Measurements from ENCODE around the gene LPAR3. TPM values are rescaled to one million over a fixed set of nuclear protein-coding genes. Genes with fewer than 3 reads are reported as not detected.

The LPAR3 gene
- total RNA-seq, 1 donor = 0.84 TPM

GRCh38 chr1:84855168-84855567, 37.8 kb downstream of the LPAR3 start:
- no peaks in the 10 kb centered on the region for H3K27me3 ChIP-seq (ENCODE audit: insufficient read depth, low read length)
- H3K9me3 ChIP-seq (ENCODE audit: low read depth, low read length) = no peaks in the 10 kb centered on the region
- H3K4me3 ChIP-seq (ENCODE audit: low read length) = no peak overlapping the region
- peaks cover 20% of the 10 kb centered on the region for H3K4me1 ChIP-seq (ENCODE audit: insufficient read depth, low read length)

DNA sequence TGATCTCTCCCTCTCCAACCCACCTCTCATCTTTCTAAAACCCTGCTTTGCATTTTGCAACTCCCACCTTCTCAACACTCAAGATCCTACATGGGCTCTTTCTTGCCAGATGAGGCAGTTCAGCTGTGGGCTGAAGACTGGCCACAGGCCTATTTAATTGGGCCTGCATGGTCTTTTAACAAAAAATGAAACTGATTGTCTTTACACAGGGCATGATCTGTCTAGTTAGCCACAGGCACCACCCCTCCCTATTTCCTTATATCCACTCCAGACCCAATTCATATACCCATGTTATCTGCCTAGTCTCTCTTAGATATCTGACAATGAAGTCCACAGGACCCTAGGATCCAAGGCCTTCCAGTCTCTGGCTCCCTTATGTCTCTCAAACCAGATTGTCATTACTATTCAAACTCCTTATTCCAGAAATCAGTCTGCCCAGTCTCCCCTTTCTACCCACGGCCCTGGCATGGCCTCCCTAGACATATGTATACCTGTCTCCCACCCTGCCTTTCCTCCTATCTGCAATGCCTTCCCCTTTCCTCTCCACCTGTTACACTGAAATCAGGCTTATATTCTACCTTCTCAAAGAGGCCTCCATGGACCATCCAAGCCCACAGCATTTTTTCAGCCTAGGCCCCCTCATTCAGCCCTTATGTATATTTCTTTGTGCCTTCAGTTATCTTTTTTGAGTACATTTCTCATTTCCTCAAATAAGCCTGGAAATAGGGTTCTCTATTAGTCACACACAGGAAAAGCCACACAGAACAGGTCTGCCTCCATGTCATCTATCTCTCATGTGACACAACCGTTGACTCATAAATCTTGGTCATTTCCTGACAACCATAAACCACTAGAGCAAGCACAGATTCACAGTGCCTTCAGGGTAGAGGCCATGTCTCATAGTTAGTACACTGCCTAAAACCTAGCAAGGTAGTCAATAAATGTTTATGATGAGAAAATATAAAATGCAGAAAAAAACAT, 39.0 kb downstream of the LPAR3 start:
- Histone ChIP-seq H3K4me1 (ENCODE audit: insufficient read depth, low read length) (peaks cover 20% of the 10 kb centered on the region), H3K27me3 (ENCODE audit: insufficient read depth, low read length) (no peaks in the 10 kb centered on the region), H3K9me3 (ENCODE audit: low read depth, low read length) (no peaks in the 10 kb centered on the region), H3K4me3 (ENCODE audit: low read length) (no peak overlapping the region)

- H3K4me1 ChIP-seq (ENCODE audit: insufficient read depth, low read length) = peaks cover 23% of the 10 kb centered on the region
- no peaks in the 10 kb centered on the region for H3K27me3 ChIP-seq (ENCODE audit: insufficient read depth, low read length)
- H3K4me3 ChIP-seq (ENCODE audit: low read length) = no peak overlapping the region
- no peaks in the 10 kb centered on the region for H3K9me3 ChIP-seq (ENCODE audit: low read depth, low read length)
These were observed 41.2 kb downstream of the LPAR3 start for GRCh38 chr1:84851839-84852238.

DNA sequence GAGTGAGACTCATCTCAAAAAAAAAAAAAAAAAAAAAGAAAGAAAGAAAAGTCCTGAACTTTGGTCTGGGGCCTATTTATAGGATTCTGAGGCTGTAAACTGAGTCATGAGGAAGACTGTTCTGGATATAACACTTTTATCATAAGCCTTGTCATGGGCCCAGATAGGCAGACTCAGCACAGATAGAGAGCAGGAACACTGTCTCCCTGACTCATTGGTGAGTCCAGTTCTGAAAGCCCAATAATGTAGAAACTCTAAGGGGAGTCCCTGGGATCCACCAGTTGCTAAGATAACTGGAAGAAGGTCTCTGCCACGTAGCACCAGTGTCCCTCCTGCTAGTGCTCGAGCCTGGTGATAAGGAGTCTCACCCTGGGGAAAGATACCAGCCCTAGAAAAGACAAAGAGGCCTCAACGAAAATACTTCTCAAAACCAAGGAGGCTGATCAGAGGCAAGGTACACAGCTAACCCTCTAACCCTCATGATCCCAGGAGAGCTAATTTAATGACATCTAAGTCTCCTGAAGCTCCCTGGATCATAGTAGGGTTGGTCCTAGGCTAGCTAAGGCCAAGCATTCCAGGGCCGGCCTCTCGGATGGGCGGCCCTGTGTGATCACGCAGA, 43.5 kb downstream of the LPAR3 start:
- H3K27me3 ChIP-seq (ENCODE audit: insufficient read depth, low read length) = no peaks in the 10 kb centered on the region

DNA sequence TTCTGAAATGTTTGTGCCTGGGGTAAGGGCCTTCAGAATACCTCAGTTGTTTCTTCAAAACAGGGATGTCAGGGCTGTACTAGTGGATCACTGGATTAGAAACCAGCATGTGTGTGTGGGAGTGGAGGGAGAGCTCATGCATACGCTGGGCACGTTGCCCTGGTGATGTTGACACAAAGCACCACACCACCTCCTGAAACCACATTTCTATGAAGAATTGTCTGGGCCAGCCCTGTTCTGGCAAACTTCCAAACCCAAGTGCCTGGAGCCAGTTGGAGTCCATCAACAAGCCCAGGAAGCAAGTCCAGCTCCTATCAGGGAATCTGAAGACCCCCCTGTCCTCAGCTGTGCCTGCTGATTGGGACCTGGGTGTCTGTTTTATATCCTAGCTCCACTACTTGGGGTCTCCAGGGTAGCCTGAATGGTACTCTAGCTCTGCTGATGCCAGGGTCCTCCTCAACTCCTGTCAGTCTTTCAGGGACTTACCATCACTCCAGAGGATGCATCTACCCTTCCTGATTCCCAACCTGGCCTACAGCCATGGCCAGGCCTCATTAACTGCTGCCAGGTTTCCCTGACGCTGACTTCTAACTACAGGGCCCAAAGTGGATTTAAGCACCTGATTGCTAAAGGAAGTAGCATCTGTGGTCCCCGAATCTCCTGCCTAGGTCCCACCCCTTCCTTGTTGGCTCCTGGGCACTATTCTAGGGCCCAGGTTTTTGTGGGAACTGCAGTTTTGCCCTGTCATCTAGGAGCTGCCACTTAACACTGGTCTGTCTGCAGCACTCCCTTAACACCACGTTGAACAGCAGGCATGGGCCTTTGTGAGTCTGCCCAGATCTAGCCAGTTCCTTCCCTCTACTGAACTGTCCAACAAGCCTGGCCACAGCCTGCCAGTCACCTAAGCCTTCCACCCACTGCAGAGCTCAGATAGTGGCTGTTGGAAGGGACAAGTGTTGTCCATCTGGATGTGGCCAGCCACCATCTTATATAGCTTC, 45.5 kb downstream of the LPAR3 start:
- Histone ChIP-seq H3K27me3 (ENCODE audit: insufficient read depth, low read length) (no peaks in the 10 kb centered on the region), H3K4me3 (ENCODE audit: low read length) (no peak overlapping the region), H3K9me3 (ENCODE audit: low read depth, low read length) (no peaks in the 10 kb centered on the region), H3K4me1 (ENCODE audit: insufficient read depth, low read length) (peaks cover 3% of the 10 kb centered on the region)

More for the DNA sequence above, 43.5 kb downstream of the LPAR3 start:
- Histone ChIP-seq H3K4me1 (ENCODE audit: insufficient read depth, low read length) (peaks cover 15% of the 10 kb centered on the region), H3K9me3 (ENCODE audit: low read depth, low read length) (no peaks in the 10 kb centered on the region), H3K4me3 (ENCODE audit: low read length) (no peak overlapping the region)

DNA sequence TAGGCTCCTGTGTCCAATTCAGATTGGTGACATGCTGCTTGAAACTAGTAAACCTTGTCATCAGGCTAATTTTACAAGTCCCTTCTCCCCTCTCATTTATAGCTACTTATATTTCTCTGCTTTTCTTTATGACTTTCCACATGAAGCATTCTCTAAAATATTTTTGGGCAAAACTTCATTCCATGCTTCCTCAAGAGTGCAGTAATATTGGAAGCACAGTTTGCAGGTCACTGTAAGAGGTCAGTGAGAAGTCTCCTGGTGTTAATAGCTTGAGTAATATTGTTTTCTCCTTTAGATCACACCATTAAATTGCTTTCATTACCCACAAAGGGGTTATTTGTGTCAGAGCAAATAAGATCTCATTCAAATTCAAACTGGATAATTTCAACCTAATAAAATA, 46.6 kb downstream of the LPAR3 start:
- Histone ChIP-seq H3K9me3 (ENCODE audit: low read depth, low read length) (no peaks in the 10 kb centered on the region), H3K4me3 (ENCODE audit: low read length) (no peak overlapping the region), H3K27me3 (ENCODE audit: insufficient read depth, low read length) (no peaks in the 10 kb centered on the region), H3K4me1 (ENCODE audit: insufficient read depth, low read length) (peaks cover 3% of the 10 kb centered on the region)

DNA sequence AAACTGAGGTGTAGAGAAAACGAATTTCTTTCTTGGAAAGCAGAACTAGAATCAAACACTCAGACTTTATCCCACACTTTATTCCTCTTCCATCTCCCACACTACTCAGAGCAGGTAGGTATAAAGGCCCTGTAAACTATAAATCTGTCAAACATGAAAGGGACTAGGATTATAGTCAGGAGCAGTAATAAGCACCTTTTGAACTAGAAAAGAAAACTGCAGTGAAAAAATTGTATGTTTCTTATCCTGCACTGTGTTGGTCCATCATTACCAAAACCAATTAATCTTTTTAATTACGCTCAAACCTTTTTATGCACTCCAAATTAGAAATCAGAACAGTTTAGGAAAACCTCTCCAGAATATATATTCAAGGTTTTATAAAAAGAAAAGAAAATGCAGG, 47.6 kb downstream of the LPAR3 start:
- H3K27me3 ChIP-seq (ENCODE audit: insufficient read depth, low read length) = no peaks in the 10 kb centered on the region
- no peaks in the 10 kb centered on the region for H3K9me3 ChIP-seq (ENCODE audit: low read depth, low read length)
- H3K4me1 ChIP-seq (ENCODE audit: insufficient read depth, low read length) = peaks cover 3% of the 10 kb centered on the region
- H3K4me3 ChIP-seq (ENCODE audit: low read length) = no peak overlapping the region

GRCh38 chr1:84844094-84844493, 48.9 kb downstream of the LPAR3 start:
- Histone ChIP-seq H3K4me3 (ENCODE audit: low read length) (no peak overlapping the region), H3K4me1 (ENCODE audit: insufficient read depth, low read length) (peaks cover 3% of the 10 kb centered on the region), H3K27me3 (ENCODE audit: insufficient read depth, low read length) (no peaks in the 10 kb centered on the region), H3K9me3 (ENCODE audit: low read depth, low read length) (no peaks in the 10 kb centered on the region)

DNA sequence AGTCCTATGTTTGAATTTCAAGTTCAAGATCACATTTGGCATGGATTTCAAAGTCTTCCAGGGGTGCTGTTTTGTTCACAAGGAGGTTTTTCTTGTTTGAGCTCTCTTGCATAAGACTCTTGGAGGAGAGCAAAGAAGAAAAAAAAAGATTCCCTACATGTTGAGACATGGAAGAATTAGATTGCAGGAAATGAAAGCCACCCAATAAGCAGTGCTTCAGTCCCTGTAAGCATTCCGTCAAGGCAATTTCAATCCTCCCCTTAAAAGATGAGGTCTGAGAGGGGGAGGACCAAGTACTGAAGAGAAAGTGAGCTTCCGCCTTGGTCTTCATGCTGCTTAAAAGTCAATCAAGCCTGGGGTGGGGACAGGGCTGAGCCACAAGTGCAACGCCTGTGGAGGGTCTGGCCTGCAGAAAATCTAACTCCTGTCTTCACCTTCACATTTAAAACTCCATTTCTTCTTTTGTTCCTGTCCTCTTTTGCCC, 50.2 kb downstream of the LPAR3 start:
- H3K9me3 ChIP-seq (ENCODE audit: low read depth, low read length) = no peaks in the 10 kb centered on the region
- H3K27me3 ChIP-seq (ENCODE audit: insufficient read depth, low read length) = no peaks in the 10 kb centered on the region
- H3K4me3 ChIP-seq (ENCODE audit: low read length) = no peak overlapping the region
- H3K4me1 ChIP-seq (ENCODE audit: insufficient read depth, low read length) = peaks cover 3% of the 10 kb centered on the region

- Histone ChIP-seq H3K9me3 (ENCODE audit: low read depth, low read length) (no peaks in the 10 kb centered on the region), H3K27me3 (ENCODE audit: insufficient read depth, low read length) (no peaks in the 10 kb centered on the region), H3K4me1 (ENCODE audit: insufficient read depth, low read length) (no peaks in the 10 kb centered on the region), H3K4me3 (ENCODE audit: low read length) (no peak overlapping the region)
These were observed 51.0 kb downstream of the LPAR3 start for GRCh38 chr1:84841971-84842370.

DNA sequence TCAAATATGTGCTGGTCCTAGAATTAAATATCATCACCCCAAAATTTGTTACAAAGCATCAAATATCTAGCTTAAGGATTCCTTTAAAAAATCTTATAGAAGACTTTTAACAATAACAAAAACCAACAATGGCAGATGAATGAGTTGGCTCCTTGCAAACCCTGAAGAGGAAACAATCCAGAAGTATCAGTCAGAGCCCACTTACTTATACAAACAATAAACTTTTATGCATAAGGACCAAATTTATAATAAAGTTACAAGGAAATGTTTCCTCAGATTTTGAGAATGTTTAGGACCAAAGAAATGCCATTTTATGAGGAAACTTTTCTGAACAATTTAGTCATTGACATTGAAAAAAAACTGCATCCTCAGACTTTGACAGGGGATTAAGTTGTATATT, 52.7 kb downstream of the LPAR3 start:
- Histone ChIP-seq H3K4me1 (ENCODE audit: insufficient read depth, low read length) (no peaks in the 10 kb centered on the region), H3K9me3 (ENCODE audit: low read depth, low read length) (no peaks in the 10 kb centered on the region), H3K4me3 (ENCODE audit: low read length) (no peak overlapping the region), H3K27me3 (ENCODE audit: insufficient read depth, low read length) (no peaks in the 10 kb centered on the region)

- no peak overlapping the region for H3K4me3 ChIP-seq (ENCODE audit: low read length)
- no peaks in the 10 kb centered on the region for H3K9me3 ChIP-seq (ENCODE audit: low read depth, low read length)
- no peaks in the 10 kb centered on the region for H3K27me3 ChIP-seq (ENCODE audit: insufficient read depth, low read length)
- H3K4me1 ChIP-seq (ENCODE audit: insufficient read depth, low read length) = no peaks in the 10 kb centered on the region
These were observed 53.5 kb downstream of the LPAR3 start for GRCh38 chr1:84839544-84839943.

DNA sequence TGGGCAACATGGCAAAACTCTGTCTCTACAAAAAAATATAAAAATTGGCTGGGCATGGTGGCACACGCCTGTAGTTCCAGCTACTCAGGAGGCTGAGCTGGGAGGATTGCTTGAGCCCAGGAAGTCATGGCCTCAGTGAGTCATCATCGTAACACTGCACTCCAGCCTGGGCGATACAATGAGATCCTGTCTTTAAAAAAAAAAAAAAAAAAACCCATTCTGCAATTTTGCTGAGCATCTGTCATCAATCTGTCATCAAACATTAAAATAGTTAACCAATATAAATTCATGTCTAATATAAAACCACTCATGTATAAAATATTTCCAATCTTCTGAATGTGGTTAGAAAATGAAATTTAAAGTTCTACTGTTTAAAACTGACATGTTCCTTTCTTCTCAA, 56.9 kb downstream of the LPAR3 start:
- Histone ChIP-seq H3K4me1 (ENCODE audit: insufficient read depth, low read length) (no peaks in the 10 kb centered on the region), H3K4me3 (ENCODE audit: low read length) (no peak overlapping the region), H3K9me3 (ENCODE audit: low read depth, low read length) (no peaks in the 10 kb centered on the region), H3K27me3 (ENCODE audit: insufficient read depth, low read length) (no peaks in the 10 kb centered on the region)

GRCh38 chr1:84835169-84835568, 57.8 kb downstream of the LPAR3 start:
- no peaks in the 10 kb centered on the region for H3K9me3 ChIP-seq (ENCODE audit: low read depth, low read length)
- no peaks in the 10 kb centered on the region for H3K4me1 ChIP-seq (ENCODE audit: insufficient read depth, low read length)
- H3K4me3 ChIP-seq (ENCODE audit: low read length) = no peak overlapping the region
- no peaks in the 10 kb centered on the region for H3K27me3 ChIP-seq (ENCODE audit: insufficient read depth, low read length)
